ENCODE measurements around the gene SLC22A1. TPM values are rescaled to one million over a fixed set of nuclear protein-coding genes. Genes with fewer than 3 reads are reported as not detected.

SLC22A1 gene
- total and polyA plus RNA-seq, 2 experiments from 2014 or later, result 6.7 to 12.9 TPM

DNA sequence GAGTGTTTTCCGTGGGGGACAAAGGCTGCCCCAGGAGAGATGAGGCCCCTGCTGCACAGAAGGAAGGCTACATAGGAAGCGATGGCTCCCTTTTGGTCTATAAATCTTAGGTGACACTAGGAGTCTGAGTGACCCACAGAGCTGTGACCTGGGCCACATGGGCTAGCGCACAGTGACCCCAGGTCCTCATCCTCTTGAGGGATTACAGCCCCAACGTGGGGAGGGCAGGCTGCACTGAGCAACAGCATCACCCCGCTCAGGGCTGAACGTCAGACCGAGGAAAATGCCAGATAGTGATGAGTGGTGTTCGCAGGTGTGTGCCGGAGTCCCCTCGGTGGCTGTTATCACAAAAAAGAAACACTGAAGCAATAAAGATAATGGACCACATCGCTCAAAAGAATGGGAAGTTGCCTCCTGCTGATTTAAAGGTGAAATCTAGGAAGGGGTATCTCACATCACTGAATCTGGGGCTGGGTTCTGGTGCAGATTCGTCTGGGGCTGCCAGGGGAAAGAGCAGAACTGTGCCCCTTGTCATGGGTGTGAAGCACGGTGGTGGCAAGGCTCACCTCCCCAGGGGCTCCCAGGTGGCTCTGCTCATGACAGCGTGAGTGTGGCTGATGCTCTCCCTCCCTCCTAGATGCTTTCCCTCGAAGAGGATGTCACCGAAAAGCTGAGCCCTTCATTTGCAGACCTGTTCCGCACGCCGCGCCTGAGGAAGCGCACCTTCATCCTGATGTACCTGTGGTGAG is 14.5 kb downstream of the SLC22A1 start:
- H2AFZ ChIP-seq, result no peak overlapping the region
- DNase-seq (ENCODE audit: low spot score), result no peak
- no peaks in the 10 kb centered on the region for H3K79me2 ChIP-seq
- H3K4me2 ChIP-seq, result no peak overlapping the region
- peaks cover 23% of the 10 kb centered on the region for H3K4me1 ChIP-seq (ENCODE audit: insufficient read depth)
- H3K9me2 ChIP-seq (replicated peaks; ENCODE audit: insufficient read depth), result no peaks in the 10 kb centered on the region
- WGBS (ENCODE audit: low lambda C conversion rate, missing lambda C conversion rate), result 76% methylated on average over 21 of the region's 21 CpGs
- no peak for TF ChIP-seq EZH2 (IDR thresholded peaks at IDR 0.05; ENCODE audit: borderline replicate concordance)
- TF ChIP-seq, protein P1, sequence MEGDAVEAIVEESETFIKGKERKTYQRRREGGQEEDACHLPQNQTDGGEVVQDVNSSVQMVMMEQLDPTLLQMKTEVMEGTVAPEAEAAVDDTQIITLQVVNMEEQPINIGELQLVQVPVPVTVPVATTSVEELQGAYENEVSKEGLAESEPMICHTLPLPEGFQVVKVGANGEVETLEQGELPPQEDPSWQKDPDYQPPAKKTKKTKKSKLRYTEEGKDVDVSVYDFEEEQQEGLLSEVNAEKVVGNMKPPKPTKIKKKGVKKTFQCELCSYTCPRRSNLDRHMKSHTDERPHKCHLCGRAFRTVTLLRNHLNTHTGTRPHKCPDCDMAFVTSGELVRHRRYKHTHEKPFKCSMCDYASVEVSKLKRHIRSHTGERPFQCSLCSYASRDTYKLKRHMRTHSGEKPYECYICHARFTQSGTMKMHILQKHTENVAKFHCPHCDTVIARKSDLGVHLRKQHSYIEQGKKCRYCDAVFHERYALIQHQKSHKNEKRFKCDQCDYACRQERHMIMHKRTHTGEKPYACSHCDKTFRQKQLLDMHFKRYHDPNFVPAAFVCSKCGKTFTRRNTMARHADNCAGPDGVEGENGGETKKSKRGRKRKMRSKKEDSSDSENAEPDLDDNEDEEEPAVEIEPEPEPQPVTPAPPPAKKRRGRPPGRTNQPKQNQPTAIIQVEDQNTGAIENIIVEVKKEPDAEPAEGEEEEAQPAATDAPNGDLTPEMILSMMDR (IDR thresholded peaks at IDR 0.05; ENCODE audit: poor library complexity), result no peak
- TF ChIP-seq EZH2phosphoT487 (IDR thresholded peaks at IDR 0.05; ENCODE audit: low read depth, severe bottlenecking, unreplicated experiment), result no peak
- H3K9me3 ChIP-seq (ENCODE audit: low read depth), result no peaks in the 10 kb centered on the region
- H3K36me3 ChIP-seq (replicated peaks; ENCODE audit: insufficient read depth, low read depth), result no peaks in the 10 kb centered on the region
- H4K20me1 ChIP-seq (ENCODE audit: insufficient read depth, poor library complexity, severe bottlenecking), result no peaks in the 10 kb centered on the region
- no peak overlapping the region for H3K4me3 ChIP-seq
- H3K27me3 ChIP-seq, result no peaks in the 10 kb centered on the region
- H3K27ac ChIP-seq, result peak overlapping the region; percentile 57

DNA sequence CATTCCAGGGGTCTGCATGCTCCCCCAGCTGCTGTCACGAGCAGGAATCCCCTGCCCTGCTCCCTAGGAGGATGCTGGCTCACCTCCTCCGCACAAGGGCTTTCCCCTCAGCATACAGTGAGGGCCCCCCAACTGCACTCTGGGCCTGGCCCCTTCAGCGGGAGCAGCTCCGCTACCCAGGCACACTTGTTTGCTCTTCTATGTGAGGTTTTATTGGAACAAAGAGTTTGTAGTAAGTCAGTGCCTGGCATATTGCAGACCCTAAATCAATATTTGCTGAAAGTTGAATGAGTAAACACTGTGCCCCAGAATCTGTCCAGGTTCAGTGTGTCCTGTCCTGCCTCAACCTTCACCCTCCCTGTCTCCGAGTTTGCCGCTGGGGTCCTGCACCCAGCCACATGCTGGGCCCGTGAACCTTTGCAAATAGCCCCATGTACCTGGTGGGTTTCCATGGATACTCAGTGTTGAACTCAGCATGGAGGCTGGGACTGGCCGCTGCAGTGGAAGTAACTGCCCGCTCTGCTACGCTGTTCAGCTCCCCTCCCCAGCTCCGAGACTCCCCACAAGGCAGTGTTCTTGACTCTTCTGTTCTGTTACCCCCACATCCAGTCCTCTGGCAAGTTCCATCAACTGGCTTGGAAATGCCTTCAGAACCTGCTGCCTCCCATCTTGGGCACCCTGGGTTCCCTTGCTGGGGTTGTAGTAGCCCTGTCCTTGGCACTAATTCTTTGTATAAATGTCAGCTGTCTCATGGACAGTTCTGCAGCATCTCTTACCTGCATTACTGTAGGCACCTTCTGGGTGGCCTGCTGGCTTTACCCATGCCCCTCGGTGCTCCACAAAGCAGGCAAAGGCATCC is 15.7 kb downstream of the SLC22A1 start:
- no peak for TF ChIP-seq EZH2 (IDR thresholded peaks at IDR 0.05; ENCODE audit: borderline replicate concordance)
- no peak for TF ChIP-seq EZH2phosphoT487 (IDR thresholded peaks at IDR 0.05; ENCODE audit: low read depth, severe bottlenecking, unreplicated experiment)
- TF ChIP-seq, protein P1 (IDR thresholded peaks at IDR 0.05; ENCODE audit: poor library complexity), result no peak
- H3K27ac ChIP-seq, result no peak overlapping the region
- H3K9me2 ChIP-seq (replicated peaks; ENCODE audit: insufficient read depth), result no peaks in the 10 kb centered on the region
- DNase-seq (ENCODE audit: low spot score), result no peak
- no peaks in the 10 kb centered on the region for H4K20me1 ChIP-seq (ENCODE audit: insufficient read depth, poor library complexity, severe bottlenecking)
- WGBS (ENCODE audit: low lambda C conversion rate, missing lambda C conversion rate), result 68% methylated on average over 12 of the region's 12 CpGs
- H3K27me3 ChIP-seq, result no peaks in the 10 kb centered on the region
- H3K4me3 ChIP-seq, result no peak overlapping the region
- H2AFZ ChIP-seq, result no peak overlapping the region
- H3K9me3 ChIP-seq (ENCODE audit: low read depth), result no peaks in the 10 kb centered on the region
- no peaks in the 10 kb centered on the region for H3K36me3 ChIP-seq (replicated peaks; ENCODE audit: insufficient read depth, low read depth)
- H3K4me1 ChIP-seq (ENCODE audit: insufficient read depth), result peaks cover 30% of the 10 kb centered on the region
- H3K79me2 ChIP-seq, result no peaks in the 10 kb centered on the region
- no peak overlapping the region for H3K4me2 ChIP-seq

DNA sequence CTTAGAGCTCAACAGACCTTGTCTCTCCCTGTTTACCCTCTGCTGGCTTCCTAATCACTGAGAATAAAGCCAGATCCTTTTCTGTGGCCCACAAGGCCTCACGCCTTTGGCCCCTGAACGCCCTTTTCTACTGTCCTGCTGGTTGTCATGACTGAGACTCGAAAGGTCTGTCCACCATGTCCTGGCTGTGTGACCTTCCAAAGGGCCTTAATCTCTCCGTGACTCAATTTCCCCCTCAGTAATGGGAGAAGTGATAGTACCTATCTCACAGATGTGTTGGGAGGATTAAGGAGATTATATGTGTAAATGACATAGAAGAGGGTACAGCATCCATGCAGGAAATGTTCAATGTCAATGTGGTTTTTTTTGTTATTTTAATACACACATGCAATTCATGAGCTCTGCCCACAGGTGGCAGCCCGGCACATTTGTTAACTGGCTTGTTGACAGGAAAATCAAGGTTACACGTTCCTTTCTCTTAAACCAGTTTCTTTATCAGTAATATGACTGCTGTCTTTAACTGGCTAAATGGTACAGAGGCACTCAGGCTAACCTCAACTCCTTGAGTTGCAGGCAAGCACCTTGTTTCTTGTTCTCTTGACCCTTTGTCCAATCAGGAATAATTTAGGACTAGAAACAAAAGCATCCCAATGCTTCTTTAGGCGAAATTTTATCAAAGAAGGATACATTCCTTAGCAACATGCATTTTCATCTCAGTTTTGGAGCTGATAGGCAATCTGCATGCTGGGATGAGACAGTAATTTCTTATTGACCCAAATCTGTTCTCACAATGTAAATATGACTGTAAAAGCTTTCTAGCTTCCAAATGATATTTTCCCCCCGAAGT is 16.6 kb downstream of the SLC22A1 start:
- Histone ChIP-seq H3K4me2 (no peak overlapping the region), H2AFZ (no peak overlapping the region), H3K4me1 (ENCODE audit: insufficient read depth) (peaks cover 30% of the 10 kb centered on the region), H3K9me3 (ENCODE audit: low read depth) (no peaks in the 10 kb centered on the region), H3K27ac (peak overlapping the region; percentile 44), H3K4me3 (no peak overlapping the region), H4K20me1 (ENCODE audit: insufficient read depth, poor library complexity, severe bottlenecking) (no peaks in the 10 kb centered on the region), H3K36me3 (replicated peaks; ENCODE audit: insufficient read depth, low read depth) (no peaks in the 10 kb centered on the region), H3K79me2 (no peaks in the 10 kb centered on the region), H3K9me2 (replicated peaks; ENCODE audit: insufficient read depth) (no peaks in the 10 kb centered on the region), H3K27me3 (no peaks in the 10 kb centered on the region)
- DNase-seq (ENCODE audit: low spot score), result peak; percentile 83
- TF ChIP-seq, protein P1 (IDR thresholded peaks at IDR 0.05; ENCODE audit: poor library complexity), result peak; percentile 77
- TF ChIP-seq EZH2 (IDR thresholded peaks at IDR 0.05; ENCODE audit: borderline replicate concordance), result no peak
- 64% methylated on average over 8 of the region's 8 CpGs for WGBS (ENCODE audit: low lambda C conversion rate, missing lambda C conversion rate)
